GM21576 (cell line): Measurements from ENCODE around the gene GPHN.

Experiments used
- ATAC-seq: cut with Tn5 transposase; IDR thresholded peaks from one replicate; pipeline ENCODE4 v1.9.1; 2021; ENCODE audit warnings: mild to moderate bottlenecking, moderate library complexity; ENCODE audit not compliant: unreplicated experiment

Gene GPHN

GRCh38 chr14:66916421-66916820, 408.5 kb downstream of the GPHN start:
- ATAC-seq = no peak

- no peak for ATAC-seq
These were observed 410.6 kb downstream of the GPHN start for GRCh38 chr14:66918527-66918926.

GRCh38 chr14:66920196-66920595, 412.2 kb downstream of the GPHN start:
- no peak for ATAC-seq

- no peak for ATAC-seq
These were observed 415.3 kb downstream of the GPHN start for GRCh38 chr14:66923251-66923650.

DNA sequence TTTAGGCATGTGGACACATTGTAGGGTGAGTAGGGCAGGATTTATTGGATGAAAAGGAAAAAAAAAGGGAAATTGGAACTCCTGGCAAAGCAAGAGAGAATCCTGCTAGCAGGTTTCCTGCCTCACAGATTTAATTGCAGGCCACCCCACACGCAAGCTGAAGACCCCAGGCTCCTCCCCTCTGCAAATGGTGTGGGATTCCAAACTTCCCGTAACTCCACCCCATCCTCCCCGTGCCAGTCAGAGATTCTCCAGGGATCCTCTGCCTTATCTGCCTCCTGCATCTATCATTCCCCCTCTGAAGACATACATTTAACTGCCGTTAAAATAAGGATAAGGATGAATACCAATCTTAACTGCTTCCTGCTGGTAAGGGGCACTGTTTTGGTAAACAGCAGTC, 431.5 kb downstream of the GPHN start:
- ATAC-seq = no peak

DNA sequence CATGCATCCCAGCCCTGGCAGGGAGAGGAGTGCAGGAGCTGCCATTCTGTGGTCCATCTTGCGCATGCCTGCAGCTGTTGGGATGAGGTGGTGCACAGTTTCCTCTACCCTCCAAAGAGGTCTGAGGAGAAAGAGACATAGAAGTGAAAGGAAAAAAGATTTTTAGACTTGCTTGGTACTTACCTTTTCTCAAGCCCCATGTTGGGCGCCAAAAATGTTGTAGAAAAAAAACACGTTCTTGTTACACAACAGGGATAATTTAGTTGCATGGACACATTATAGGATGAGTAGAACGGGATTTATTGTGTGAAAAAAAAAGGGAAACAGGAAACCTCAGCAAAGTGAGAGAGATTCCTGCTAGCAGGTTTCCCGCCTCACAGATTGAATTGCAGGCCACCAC, 436.9 kb downstream of the GPHN start:
- ATAC-seq = no peak

DNA sequence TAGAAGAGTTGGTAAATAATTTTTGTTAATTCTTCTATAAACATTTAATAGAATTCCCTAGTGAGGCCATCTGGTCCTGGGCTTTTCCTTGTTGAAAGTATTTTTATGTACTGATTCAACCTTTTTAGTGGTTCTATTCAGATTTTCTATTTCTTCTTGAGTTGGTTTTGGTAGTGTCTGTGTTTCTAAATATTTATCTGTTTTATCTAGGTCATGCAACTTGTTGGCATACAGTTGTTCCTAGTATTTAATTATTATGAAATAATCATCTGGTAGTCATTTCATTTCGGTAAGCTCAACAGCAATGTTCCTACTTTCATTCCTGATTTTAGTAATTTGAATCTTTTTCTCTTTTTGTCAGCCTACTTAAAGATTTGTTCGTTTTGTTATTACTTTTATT, 447.2 kb downstream of the GPHN start:
- no peak for ATAC-seq

DNA sequence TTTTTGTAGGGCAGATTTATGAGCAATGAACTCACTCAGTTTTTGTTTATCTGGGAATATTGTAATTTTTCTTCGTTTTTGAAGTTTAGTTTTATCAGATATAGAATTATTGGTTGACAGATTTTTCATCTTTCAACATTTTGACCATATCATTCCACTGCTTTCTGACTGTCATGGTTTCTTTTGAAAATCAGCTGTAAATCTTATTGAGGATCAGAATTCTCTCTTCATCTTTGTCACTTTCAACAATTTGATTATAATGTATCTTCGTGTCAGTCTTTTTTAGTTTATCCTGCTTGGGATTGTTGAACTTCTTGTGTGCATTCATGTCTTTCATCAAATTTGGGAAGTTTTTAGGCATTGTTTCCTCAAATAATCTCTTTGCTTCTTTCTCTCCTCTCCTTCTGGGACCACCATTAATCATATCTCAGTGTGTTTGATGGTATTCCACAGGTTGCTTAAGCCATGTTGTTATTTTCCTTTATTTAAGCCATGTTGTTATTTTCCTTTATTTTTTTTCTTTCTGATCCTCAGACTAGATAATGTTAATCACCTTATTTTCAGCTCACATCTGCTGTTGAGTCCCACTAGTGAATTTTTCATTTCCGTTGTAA, 451.6 kb downstream of the GPHN start:
- ATAC-seq = no peak

DNA sequence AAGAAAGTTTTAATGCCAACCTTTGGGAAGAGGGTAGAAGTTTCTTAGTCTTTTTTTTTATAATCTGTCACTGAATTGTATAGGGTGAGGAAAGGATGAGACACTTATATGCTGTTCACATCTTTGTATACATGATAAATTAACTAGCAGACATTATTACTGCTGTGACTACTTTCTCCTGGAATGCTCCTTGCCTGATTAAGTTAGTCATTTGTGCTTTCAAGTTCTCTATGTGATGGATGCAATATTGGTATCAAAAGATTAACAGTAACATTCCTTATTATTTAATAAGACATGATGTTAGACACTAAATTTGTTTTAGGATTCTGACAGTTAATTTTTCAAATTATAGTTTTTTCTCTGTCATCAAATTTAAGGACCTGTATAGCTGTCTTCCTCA, 457.9 kb downstream of the GPHN start:
- no peak for ATAC-seq

- ATAC-seq = no peak
These were observed 464.5 kb downstream of the GPHN start for GRCh38 chr14:66972469-66972868.

GRCh38 chr14:66974397-66975025, 466.6 kb downstream of the GPHN start:
- no peak for ATAC-seq

DNA sequence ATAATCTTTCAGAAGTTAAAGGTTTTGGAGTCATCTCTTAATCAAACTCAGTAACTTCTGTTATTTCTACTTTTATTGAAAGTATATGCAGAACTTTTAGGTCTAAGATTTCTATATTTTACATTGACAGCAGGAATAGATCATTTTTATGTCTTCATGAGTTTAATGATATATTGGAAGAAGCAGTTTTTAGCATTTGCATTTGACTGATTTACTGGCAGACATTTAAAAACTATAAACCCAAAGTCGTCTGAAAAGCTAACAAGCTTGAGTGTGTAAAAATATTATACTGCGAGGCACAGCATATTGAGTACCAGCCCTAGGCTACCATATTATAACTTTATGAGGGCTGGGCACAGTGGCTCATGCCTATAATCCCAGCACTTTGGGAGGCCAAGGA, 467.3 kb downstream of the GPHN start:
- no peak for ATAC-seq

DNA sequence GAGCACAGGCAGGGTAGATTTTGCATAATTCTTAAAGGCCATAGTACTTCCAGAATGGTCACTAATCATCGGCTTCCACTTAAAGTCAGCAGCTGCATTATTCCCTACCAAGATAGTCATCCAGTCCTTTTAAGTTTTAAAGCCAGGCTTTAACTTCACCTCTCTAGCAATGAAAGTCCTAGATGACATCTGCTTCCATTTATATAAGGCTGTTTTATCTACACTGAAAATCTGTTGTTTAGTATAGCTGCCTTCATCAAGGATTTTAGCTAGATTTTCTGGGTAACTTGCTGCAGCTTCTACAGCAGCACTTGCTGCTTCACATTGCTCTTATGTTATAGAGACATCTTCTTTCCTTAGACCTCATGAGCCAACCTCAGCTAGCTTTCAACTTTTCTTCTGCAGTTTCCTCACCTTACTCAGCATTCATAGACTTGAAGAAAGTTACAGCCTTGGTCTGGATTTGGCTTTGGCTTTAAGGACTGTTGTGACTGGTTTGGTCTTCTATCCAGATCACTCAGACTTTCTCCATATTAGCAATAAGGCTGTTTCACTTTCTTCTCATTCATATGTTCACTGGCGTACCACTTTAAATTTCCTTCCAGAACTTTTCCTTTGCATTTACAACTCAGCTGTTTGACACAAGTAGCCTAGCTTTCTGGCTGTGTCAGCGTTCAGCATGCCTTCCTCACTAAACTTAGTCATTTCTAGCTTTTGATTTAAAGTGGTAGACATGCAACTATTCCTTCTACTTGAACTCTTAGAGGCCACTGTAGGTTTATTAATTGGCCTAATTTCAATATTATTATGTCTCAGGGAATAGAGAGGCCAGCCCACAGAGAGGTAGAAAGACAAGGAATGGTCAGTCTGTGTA, 471.4 kb downstream of the GPHN start:
- ATAC-seq = no peak

DNA sequence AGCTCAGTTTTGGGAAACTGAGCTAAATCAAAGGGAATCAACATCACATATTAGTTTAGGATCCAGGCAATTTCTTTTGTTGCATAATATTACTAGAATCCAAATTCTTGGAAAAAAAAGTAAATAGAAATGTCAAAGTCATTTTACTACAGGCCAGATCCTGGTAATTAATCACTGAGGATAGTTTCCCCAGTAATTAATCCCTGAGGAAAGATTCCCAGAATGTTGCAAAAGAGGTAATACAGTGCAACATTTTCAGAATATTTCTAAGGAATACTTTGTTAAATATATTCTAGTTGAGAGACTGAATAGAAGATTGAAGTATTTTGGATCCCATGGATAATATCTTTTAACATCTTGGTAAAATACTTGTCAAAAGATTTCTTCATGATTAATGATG, 474.3 kb downstream of the GPHN start:
- ATAC-seq = no peak

DNA sequence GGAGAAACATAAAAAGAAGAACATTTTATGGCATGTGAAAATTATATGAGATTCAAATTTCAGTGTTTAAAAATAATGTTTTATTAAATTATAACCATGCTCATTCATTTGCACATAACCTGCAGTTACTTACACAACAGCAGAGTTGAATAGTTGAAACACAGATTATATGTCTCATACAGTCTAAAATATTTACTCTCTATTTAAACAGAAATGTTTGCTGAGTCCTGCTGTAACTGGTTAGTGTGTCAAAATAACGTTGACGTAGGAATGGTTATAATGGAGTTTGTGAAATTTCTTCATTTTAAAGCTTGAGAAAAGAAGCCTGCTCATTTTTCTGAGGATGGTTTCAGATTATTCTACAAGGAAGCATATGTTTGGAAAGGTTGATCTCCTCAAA, 484.8 kb downstream of the GPHN start:
- ATAC-seq = no peak

GRCh38 chr14:66993512-66993911, 485.6 kb downstream of the GPHN start:
- ATAC-seq = no peak

DNA sequence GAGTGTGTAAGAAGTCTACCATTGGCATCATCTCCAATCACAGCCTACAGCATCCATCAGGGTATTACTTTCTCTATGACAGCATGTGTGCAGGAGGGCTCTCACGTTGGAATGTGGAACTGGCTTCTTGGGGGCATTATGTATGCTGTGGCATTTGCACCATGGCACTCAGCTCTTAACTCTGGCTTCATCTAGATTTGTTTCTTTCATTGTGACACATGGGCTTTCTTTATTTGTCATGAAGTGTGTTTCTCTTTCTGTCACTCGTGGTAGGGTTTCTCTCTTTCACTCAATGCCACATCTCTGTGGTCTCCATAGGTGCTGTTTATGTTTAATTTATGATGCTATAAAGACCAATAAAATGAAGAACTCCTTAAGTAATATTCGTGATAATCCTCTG, 490.1 kb downstream of the GPHN start:
- ATAC-seq = no peak

GRCh38 chr14:66999978-67000377, 492.0 kb downstream of the GPHN start:
- ATAC-seq = no peak

- no peak for ATAC-seq
These were observed 495.2 kb downstream of the GPHN start for GRCh38 chr14:67002994-67003753.

GRCh38 chr14:67004521-67004920, 496.6 kb downstream of the GPHN start:
- no peak for ATAC-seq

- no peak for ATAC-seq
These were observed 502.7 kb downstream of the GPHN start for GRCh38 chr14:67010602-67011001.
